ENCODE data around the gene PTCD2. TPM values are rescaled to one million over a fixed set of nuclear protein-coding genes. Genes with fewer than 3 reads are reported as not detected.

Gene PTCD2
- total and polyA plus RNA-seq, 2 of the 8 experiments (the other 6 are each of a cell fraction or from before 2014, with no cell fraction given), result 7.3 to 15.4 TPM

DNA sequence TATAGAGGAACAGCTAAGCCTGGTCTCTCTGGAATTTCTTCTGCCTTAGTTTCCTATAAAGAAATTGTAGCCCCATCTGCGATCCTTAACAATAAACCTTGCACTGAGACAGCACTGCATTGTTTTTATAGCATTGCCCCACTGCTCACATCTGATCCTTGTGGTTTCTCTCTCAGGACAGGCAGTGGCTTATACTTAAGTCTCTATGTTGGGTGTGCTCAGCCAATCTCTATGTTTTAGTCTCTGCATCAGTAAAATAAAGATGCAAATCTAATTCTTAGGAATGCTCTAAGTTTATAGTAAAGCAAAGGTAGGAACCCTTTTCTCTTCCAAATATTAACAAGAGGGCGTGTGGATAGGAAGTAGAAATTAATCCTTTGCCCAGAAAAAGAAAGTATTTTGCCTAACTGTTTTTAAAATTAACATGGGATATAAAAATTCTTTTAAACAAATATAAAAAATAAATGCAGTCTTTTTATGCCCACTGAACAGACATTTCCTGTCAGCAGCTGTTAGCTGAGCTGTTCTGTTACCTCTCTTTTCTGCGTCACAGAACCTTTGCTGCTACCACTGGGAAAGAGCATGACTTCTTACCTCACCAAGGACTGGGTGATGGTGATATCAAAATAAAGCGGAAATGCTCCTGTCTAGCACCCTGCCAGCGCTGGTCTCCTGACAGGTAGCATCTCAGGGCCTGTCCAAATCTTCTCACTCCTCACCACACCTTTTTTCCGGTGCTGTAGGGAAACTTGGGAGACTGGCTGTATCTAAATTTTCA, 29.6 kb upstream of the PTCD2 start (continued):
- TF ChIP-seq SAP30 (IDR thresholded peaks at IDR 0.05; ENCODE audit: insufficient read depth, insufficient replicate concordance, low read length), result no peak
- TF ChIP-seq HDAC6 (IDR thresholded peaks at IDR 0.05; ENCODE audit: low read depth, low read length), result no peak
- no peak for TF ChIP-seq NRF1 (IDR thresholded peaks at IDR 0.05; ENCODE audit: low read depth, low read length)
- no peak for TF ChIP-seq TEAD4 (IDR thresholded peaks at IDR 0.05; ENCODE audit: low read depth, low read length)
- TF ChIP-seq EGR1 (IDR thresholded peaks at IDR 0.05; ENCODE audit: borderline replicate concordance, low read depth, low read length), result no peak
- TF ChIP-seq CREB1 (IDR thresholded peaks at IDR 0.05), result no peak
- no peak for TF ChIP-seq JUN (IDR thresholded peaks at IDR 0.05; ENCODE audit: low read depth, low read length)
- no peak for TF ChIP-seq RBBP5 (IDR thresholded peaks at IDR 0.05; ENCODE audit: borderline replicate concordance, low read depth, low read length)
- TF ChIP-seq ATF2 (IDR thresholded peaks at IDR 0.05; ENCODE audit: low read length), result no peak

Measured in H1 (cell line).